ENCODE results near the gene CCDC61.

CCDC61 gene

GRCh38 chr19:46042252-46042883 is 47.1 kb downstream of the CCDC61 start:
- DNase-seq: no peak

DNA sequence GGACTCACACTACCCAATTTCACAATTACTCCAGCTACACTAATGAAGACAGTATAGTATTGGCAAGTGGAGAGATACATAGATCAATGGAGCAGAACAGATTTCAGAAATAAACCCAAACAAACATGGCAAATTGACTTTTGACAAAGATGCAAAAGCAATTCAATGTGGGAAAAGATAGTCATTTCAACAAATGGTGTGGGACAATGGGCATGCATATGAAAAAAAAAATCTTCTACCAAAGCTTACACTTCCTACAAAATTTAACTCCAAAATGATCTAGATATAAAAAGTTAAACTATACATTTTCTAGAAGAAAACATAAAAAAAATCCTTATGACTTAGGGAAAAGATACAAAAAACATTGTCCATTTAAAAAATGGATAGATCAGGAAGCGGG is 48.3 kb downstream of the CCDC61 start:
- no peak for DNase-seq

GRCh38 chr19:46049597-46049996 is 54.3 kb downstream of the CCDC61 start:
- no peak for DNase-seq

- no peak for DNase-seq
Observed at GRCh38 chr19:46052896-46053295, 57.6 kb downstream of the CCDC61 start.

DNA sequence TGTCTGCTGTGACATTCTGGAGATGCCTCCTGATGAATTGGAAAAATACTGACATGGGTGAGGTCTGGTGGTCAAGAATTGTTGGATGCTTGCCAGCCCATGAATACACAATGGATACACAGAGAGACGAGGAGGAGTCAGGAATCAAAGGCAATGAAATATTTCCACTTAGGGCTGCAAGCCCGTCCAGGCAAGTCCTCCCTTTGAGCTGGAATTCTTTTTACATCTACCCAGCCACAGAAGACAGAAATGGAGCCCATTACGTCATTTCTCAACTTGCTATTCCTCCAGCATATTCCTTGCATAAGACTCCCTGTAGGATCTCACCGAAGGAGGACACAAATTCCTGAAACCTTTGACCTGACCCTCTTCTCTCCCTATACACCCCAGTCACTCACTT is 61.3 kb downstream of the CCDC61 start:
- DNase-seq: no peak

GRCh38 chr19:46058778-46059177 is 63.5 kb downstream of the CCDC61 start:
- DNase-seq: no peak

GRCh38 chr19:46060012-46060411 is 64.7 kb downstream of the CCDC61 start:
- DNase-seq: no peak

DNA sequence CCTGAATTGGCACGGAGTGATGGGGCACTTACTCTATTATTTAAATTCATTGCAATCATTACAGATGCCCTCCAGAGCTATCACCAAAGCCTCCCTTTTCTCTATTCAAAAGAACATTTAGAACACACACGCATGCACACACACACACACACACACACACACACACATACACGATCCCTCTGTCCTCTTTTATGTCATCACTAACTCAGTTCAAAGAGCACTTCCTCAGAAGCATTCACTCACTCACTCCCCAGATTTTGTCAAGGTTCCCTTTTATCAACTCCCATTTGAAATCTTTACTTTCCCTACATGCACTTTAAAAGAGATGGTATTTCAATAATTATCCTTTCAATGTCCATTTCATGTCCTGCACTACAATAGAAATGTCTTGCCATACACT is 67.9 kb downstream of the CCDC61 start:
- DNase-seq: no peak

DNA sequence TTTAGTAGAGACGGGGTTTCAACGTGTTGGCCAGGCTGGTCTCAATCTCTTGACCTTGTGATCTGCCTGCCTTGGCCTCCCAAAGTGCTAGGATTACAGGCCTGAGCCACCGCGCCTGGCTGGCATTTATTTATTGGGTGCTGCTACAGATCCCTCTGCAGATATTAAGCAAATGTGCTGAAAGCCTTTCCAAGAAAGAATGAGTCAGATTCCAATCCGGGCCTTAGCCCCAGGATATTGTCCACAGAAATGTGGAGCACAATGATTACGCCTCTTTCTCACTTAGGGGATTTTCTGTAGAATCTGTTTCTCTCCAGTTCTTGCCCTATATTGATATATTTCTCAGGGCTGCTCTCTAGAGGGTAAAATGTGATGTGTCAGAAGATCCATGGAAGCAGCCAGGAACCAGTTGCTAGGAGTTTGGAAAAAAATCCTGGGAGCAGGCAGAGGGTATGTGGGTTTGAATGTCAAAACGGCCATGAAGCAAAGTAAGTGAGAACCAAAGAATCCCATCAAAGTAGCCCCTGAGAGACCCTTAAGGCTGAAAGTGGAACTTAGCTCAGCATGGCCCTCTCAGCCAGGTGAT is 70.3 kb downstream of the CCDC61 start:
- no peak for DNase-seq

- DNase-seq: no peak
Observed at GRCh38 chr19:46066471-46066870, 71.2 kb downstream of the CCDC61 start.

- no peak for DNase-seq
Observed at GRCh38 chr19:46067691-46068090, 72.4 kb downstream of the CCDC61 start.

Measured in CD4-positive, alpha-beta T cell treated with Interleukin-10 for 1 hour (primary cell).